ENCODE measurements around the gene CXCR5.

The CXCR5 gene

DNA sequence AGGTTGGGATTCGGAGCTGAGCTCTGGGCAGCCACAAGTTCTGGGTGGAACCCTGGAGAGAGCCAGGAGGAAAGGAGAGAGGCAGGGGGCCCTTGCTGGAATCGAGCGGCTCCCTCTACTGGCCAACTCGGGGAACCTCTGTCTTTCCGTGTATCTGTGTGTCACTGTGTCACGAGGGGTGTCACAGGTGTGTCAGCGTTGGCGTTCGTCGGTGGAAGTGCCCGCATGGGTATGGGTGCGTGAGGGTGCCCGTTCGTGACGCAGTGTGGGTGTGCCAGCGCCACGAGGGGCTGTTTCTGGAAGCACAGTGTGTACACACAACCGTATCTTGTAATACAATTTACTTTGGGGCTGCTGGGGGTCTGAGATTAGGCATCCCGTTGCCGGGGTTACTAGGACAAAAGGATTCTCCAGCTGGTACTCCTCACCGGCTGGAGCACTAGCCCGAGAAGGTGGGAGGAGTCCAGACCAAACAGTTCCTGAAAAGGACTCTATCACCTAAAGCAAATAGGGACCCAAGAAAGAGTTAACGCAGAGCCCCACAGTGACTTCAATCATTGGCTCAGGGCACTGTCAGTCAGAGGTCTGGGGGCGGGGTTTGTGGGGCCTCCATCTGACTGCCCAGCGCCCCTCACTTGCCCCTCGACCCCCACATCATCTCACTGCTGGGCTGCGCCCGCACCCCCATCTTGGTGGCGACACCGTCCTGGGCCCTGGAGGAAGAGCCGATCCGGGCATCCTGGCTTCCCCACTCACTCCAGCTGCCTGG is 44.6 kb downstream of the CXCR5 start (continued):
- TF ChIP-seq, protein P1, sequence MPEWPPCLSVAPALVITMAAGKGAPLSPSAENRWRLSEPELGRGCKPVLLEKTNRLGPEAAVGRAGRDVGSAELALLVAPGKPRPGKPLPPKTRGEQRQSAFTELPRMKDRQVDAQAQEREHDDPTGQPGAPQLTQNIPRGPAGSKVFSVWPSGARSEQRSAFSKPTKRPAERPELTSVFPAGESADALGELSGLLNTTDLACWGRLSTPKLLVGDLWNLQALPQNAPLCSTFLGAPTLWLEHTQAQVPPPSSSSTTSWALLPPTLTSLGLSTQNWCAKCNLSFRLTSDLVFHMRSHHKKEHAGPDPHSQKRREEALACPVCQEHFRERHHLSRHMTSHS (tag by site-specific recombination; IDR thresholded peaks at IDR 0.05) = no peak
- TF ChIP-seq, protein P2, sequence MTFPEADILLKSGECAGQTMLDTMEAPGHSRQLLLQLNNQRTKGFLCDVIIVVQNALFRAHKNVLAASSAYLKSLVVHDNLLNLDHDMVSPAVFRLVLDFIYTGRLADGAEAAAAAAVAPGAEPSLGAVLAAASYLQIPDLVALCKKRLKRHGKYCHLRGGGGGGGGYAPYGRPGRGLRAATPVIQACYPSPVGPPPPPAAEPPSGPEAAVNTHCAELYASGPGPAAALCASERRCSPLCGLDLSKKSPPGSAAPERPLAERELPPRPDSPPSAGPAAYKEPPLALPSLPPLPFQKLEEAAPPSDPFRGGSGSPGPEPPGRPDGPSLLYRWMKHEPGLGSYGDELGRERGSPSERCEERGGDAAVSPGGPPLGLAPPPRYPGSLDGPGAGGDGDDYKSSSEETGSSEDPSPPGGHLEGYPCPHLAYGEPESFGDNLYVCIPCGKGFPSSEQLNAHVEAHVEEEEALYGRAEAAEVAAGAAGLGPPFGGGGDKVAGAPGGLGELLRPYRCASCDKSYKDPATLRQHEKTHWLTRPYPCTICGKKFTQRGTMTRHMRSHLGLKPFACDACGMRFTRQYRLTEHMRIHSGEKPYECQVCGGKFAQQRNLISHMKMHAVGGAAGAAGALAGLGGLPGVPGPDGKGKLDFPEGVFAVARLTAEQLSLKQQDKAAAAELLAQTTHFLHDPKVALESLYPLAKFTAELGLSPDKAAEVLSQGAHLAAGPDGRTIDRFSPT (tag by site-specific recombination; IDR thresholded peaks at IDR 0.05) = peak; percentile 92
- TF ChIP-seq SETDB1 (IDR thresholded peaks at IDR 0.05; ENCODE audit: insufficient read length, low read length) (no peak), SCRT1 (tag by site-specific recombination; IDR thresholded peaks at IDR 0.05; ENCODE audit: borderline replicate concordance) (peak; percentile 93), MYNN (tag by site-specific recombination; IDR thresholded peaks at IDR 0.05; ENCODE audit: borderline replicate concordance) (peak; percentile 37; the same call in 1 of the 2 replicates), HOXD13 (CRISPR knock-in tag; IDR thresholded peaks at IDR 0.05; ENCODE audit: borderline replicate concordance) (no peak), ZXDB (tag by site-specific recombination; IDR thresholded peaks at IDR 0.05) (peak; percentile 11; the same call in 1 of the 2 replicates), ZNF366 (tag by site-specific recombination; conservative IDR thresholded peaks at IDR 0.05) (peak; percentile 78), ZNF10 (tag by site-specific recombination; IDR thresholded peaks at IDR 0.05) (no peak), SP7 (tag by site-specific recombination; IDR thresholded peaks at IDR 0.05) (peak; percentile 36; the same call in 1 of the 2 replicates), KLF1 (tag by site-specific recombination; IDR thresholded peaks at IDR 0.05) (peak; percentile 33; the same call in 1 of the 2 replicates), YY1 (tag by site-specific recombination; IDR thresholded peaks at IDR 0.05) (no peak), ZNF2 (tag by site-specific recombination; IDR thresholded peaks at IDR 0.05) (peak; percentile 76; the same call in 1 of the 2 replicates), ZNF394 (tag by site-specific recombination; IDR thresholded peaks at IDR 0.05; ENCODE audit: borderline replicate concordance) (peak; percentile 41; the same call in 1 of the 2 replicates), ZBTB20 (tag by site-specific recombination; IDR thresholded peaks at IDR 0.05) (peak; percentile 96), ZNF596 (tag by site-specific recombination; IDR thresholded peaks at IDR 0.05) (peak; percentile 51), BCL11A (tag by site-specific recombination; IDR thresholded peaks at IDR 0.05; ENCODE audit: low read depth) (0 out of 2 replicates have a peak, but pooled peaks have one; percentile 56)
- TF ChIP-seq, protein P3, sequence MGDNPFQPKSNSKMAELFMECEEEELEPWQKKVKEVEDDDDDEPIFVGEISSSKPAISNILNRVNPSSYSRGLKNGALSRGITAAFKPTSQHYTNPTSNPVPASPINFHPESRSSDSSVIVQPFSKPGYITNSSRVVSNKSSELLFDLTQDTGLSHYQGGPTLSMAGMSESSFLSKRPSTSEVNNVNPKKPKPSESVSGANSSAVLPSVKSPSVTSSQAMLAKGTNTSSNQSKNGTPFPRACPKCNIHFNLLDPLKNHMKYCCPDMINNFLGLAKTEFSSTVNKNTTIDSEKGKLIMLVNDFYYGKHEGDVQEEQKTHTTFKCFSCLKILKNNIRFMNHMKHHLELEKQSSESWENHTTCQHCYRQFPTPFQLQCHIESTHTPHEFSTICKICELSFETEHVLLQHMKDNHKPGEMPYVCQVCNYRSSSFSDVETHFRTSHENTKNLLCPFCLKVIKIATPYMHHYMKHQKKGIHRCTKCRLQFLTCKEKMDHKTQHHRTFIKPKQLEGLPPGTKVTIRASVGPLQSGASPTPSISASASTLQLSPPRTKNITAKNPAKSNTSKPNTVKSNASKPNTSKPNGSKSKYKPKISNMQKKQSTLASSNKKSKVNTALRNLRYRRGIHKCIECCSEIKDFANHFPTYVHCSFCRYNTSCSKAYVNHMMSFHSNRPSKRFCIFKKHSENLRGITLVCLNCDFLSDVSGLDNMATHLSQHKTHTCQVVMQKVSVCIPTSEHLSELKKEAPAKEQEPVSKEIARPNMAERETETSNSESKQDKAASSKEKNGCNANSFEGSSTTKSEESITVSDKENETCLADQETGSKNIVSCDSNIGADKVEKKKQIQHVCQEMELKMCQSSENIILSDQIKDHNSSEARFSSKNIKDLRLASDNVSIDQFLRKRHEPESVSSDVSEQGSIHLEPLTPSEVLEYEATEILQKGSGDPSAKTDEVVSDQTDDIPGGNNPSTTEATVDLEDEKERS (tag by site-specific recombination; IDR thresholded peaks at IDR 0.05) = no peak
- TF ChIP-seq, protein P4, sequence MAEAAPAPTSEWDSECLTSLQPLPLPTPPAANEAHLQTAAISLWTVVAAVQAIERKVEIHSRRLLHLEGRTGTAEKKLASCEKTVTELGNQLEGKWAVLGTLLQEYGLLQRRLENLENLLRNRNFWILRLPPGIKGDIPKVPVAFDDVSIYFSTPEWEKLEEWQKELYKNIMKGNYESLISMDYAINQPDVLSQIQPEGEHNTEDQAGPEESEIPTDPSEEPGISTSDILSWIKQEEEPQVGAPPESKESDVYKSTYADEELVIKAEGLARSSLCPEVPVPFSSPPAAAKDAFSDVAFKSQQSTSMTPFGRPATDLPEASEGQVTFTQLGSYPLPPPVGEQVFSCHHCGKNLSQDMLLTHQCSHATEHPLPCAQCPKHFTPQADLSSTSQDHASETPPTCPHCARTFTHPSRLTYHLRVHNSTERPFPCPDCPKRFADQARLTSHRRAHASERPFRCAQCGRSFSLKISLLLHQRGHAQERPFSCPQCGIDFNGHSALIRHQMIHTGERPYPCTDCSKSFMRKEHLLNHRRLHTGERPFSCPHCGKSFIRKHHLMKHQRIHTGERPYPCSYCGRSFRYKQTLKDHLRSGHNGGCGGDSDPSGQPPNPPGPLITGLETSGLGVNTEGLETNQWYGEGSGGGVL (tag by site-specific recombination; IDR thresholded peaks at IDR 0.05) = peak; percentile 89
- TF ChIP-seq, protein P5, sequence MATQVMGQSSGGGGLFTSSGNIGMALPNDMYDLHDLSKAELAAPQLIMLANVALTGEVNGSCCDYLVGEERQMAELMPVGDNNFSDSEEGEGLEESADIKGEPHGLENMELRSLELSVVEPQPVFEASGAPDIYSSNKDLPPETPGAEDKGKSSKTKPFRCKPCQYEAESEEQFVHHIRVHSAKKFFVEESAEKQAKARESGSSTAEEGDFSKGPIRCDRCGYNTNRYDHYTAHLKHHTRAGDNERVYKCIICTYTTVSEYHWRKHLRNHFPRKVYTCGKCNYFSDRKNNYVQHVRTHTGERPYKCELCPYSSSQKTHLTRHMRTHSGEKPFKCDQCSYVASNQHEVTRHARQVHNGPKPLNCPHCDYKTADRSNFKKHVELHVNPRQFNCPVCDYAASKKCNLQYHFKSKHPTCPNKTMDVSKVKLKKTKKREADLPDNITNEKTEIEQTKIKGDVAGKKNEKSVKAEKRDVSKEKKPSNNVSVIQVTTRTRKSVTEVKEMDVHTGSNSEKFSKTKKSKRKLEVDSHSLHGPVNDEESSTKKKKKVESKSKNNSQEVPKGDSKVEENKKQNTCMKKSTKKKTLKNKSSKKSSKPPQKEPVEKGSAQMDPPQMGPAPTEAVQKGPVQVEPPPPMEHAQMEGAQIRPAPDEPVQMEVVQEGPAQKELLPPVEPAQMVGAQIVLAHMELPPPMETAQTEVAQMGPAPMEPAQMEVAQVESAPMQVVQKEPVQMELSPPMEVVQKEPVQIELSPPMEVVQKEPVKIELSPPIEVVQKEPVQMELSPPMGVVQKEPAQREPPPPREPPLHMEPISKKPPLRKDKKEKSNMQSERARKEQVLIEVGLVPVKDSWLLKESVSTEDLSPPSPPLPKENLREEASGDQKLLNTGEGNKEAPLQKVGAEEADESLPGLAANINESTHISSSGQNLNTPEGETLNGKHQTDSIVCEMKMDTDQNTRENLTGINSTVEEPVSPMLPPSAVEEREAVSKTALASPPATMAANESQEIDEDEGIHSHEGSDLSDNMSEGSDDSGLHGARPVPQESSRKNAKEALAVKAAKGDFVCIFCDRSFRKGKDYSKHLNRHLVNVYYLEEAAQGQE (tag by site-specific recombination; IDR thresholded peaks at IDR 0.05) = peak; percentile 50; the same call in 1 of the 2 replicates
- TF ChIP-seq, protein P6, sequence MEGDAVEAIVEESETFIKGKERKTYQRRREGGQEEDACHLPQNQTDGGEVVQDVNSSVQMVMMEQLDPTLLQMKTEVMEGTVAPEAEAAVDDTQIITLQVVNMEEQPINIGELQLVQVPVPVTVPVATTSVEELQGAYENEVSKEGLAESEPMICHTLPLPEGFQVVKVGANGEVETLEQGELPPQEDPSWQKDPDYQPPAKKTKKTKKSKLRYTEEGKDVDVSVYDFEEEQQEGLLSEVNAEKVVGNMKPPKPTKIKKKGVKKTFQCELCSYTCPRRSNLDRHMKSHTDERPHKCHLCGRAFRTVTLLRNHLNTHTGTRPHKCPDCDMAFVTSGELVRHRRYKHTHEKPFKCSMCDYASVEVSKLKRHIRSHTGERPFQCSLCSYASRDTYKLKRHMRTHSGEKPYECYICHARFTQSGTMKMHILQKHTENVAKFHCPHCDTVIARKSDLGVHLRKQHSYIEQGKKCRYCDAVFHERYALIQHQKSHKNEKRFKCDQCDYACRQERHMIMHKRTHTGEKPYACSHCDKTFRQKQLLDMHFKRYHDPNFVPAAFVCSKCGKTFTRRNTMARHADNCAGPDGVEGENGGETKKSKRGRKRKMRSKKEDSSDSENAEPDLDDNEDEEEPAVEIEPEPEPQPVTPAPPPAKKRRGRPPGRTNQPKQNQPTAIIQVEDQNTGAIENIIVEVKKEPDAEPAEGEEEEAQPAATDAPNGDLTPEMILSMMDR (tag by site-specific recombination; IDR thresholded peaks at IDR 0.05) = peak; percentile 93
- TF ChIP-seq, protein P7, sequence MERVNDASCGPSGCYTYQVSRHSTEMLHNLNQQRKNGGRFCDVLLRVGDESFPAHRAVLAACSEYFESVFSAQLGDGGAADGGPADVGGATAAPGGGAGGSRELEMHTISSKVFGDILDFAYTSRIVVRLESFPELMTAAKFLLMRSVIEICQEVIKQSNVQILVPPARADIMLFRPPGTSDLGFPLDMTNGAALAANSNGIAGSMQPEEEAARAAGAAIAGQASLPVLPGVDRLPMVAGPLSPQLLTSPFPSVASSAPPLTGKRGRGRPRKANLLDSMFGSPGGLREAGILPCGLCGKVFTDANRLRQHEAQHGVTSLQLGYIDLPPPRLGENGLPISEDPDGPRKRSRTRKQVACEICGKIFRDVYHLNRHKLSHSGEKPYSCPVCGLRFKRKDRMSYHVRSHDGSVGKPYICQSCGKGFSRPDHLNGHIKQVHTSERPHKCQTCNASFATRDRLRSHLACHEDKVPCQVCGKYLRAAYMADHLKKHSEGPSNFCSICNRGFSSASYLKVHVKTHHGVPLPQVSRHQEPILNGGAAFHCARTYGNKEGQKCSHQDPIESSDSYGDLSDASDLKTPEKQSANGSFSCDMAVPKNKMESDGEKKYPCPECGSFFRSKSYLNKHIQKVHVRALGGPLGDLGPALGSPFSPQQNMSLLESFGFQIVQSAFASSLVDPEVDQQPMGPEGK (tag by site-specific recombination; IDR thresholded peaks at IDR 0.05) = peak; percentile 90
